ENCODE measurements around the gene FLVCR2. TPM values are rescaled to one million over a fixed set of nuclear protein-coding genes. Genes with fewer than 3 reads are reported as not detected.

FLVCR2 gene
- total RNA-seq, 1 experiment from 2014 or later, result 13.4 TPM

GRCh38 chr14:75539162-75539560, 39.3 kb upstream of the FLVCR2 start:
- intact Hi-C loops (cut with micrococcal nuclease; ENCODE audit: unreplicated experiment), result no loop called here
- no peaks in the 10 kb centered on the region for H3K27me3 Mint-ChIP-seq (ENCODE audit: insufficient read depth, unreplicated experiment)
- no TSS peak for BruUV-seq (replicated peaks)
- no peak for DNase-seq
- peaks cover 13% of the 10 kb centered on the region for H3K4me1 ChIP-seq
- no peaks in the 10 kb centered on the region for H3K9me3 Mint-ChIP-seq (ENCODE audit: unreplicated experiment)
- H3K36me3 ChIP-seq (ENCODE audit: control insufficient read depth, insufficient read depth, low read length), result no peaks in the 10 kb centered on the region
- no peak overlapping the region for H3K4me3 Mint-ChIP-seq (ENCODE audit: unreplicated experiment)
- peaks cover 14% of the 10 kb centered on the region for H3K4me1 Mint-ChIP-seq (ENCODE audit: low read depth, unreplicated experiment)
- TF ChIP-seq, protein P1, sequence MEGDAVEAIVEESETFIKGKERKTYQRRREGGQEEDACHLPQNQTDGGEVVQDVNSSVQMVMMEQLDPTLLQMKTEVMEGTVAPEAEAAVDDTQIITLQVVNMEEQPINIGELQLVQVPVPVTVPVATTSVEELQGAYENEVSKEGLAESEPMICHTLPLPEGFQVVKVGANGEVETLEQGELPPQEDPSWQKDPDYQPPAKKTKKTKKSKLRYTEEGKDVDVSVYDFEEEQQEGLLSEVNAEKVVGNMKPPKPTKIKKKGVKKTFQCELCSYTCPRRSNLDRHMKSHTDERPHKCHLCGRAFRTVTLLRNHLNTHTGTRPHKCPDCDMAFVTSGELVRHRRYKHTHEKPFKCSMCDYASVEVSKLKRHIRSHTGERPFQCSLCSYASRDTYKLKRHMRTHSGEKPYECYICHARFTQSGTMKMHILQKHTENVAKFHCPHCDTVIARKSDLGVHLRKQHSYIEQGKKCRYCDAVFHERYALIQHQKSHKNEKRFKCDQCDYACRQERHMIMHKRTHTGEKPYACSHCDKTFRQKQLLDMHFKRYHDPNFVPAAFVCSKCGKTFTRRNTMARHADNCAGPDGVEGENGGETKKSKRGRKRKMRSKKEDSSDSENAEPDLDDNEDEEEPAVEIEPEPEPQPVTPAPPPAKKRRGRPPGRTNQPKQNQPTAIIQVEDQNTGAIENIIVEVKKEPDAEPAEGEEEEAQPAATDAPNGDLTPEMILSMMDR (IDR thresholded peaks at IDR 0.05; ENCODE audit: insufficient read depth in 1 of 2, low read depth in 1 of 2, low read length in 1 of 2, severe bottlenecking in 1 of 2, unreplicated experiment in 1 of 2), result no peak
- CTCF ChIA-PET, result no interaction called here
- H3K27me3 ChIP-seq (replicated peaks; ENCODE audit: control insufficient read depth, insufficient read depth, low read length), result no peaks in the 10 kb centered on the region
- peaks cover 8% of the 10 kb centered on the region for H3K36me3 Mint-ChIP-seq (ENCODE audit: insufficient read depth, unreplicated experiment)
- no peaks in the 10 kb centered on the region for H3K9me3 ChIP-seq
- H3K27ac Mint-ChIP-seq (ENCODE audit: unreplicated experiment), result no peak overlapping the region
- H3K4me3 ChIP-seq (ENCODE audit: low read depth, low read length), result no peak overlapping the region
- POLR2A ChIA-PET, result no interaction called here

- Mint-ChIP-seq H3K4me3 (ENCODE audit: unreplicated experiment) (no peak overlapping the region), H3K27ac (ENCODE audit: unreplicated experiment) (no peak overlapping the region), H3K27me3 (ENCODE audit: insufficient read depth, unreplicated experiment) (no peaks in the 10 kb centered on the region), H3K4me1 (ENCODE audit: low read depth, unreplicated experiment) (peaks cover 14% of the 10 kb centered on the region), H3K36me3 (ENCODE audit: insufficient read depth, unreplicated experiment) (peaks cover 8% of the 10 kb centered on the region), H3K9me3 (ENCODE audit: unreplicated experiment) (no peaks in the 10 kb centered on the region)
- no peaks in the 10 kb centered on the region for H3K36me3 ChIP-seq (ENCODE audit: control insufficient read depth, insufficient read depth, low read length)
- no peaks in the 10 kb centered on the region for H3K9me3 ChIP-seq
- TF ChIP-seq, protein P1 (IDR thresholded peaks at IDR 0.05; ENCODE audit: insufficient read depth in 1 of 2, low read depth in 1 of 2, low read length in 1 of 2, severe bottlenecking in 1 of 2, unreplicated experiment in 1 of 2), result no peak
- H3K4me3 ChIP-seq (ENCODE audit: low read depth, low read length), result no peak overlapping the region
- no peak for DNase-seq
- no peaks in the 10 kb centered on the region for H3K27me3 ChIP-seq (replicated peaks; ENCODE audit: control insufficient read depth, insufficient read depth, low read length)
- H3K4me1 ChIP-seq, result peaks cover 13% of the 10 kb centered on the region
- intact Hi-C loops (cut with micrococcal nuclease; ENCODE audit: unreplicated experiment), result no loop called here
- BruUV-seq (replicated peaks), result no TSS peak
- ChIA-PET CTCF (no interaction called here), POLR2A (no interaction called here)
These were observed 38.6 kb upstream of the FLVCR2 start for GRCh38 chr14:75539561-75540478.

- DNase-seq, result no peak
- Mint-ChIP-seq H3K4me3 (ENCODE audit: unreplicated experiment) (no peak overlapping the region), H3K36me3 (ENCODE audit: insufficient read depth, unreplicated experiment) (peaks cover 8% of the 10 kb centered on the region), H3K27me3 (ENCODE audit: insufficient read depth, unreplicated experiment) (no peaks in the 10 kb centered on the region), H3K9me3 (ENCODE audit: unreplicated experiment) (no peaks in the 10 kb centered on the region), H3K27ac (ENCODE audit: unreplicated experiment) (no peak overlapping the region), H3K4me1 (ENCODE audit: low read depth, unreplicated experiment) (peaks cover 9% of the 10 kb centered on the region)
- no TSS peak for BruUV-seq (replicated peaks)
- Histone ChIP-seq H3K27me3 (replicated peaks; ENCODE audit: control insufficient read depth, insufficient read depth, low read length) (no peaks in the 10 kb centered on the region), H3K4me3 (ENCODE audit: low read depth, low read length) (no peak overlapping the region), H3K4me1 (peaks cover 9% of the 10 kb centered on the region), H3K36me3 (ENCODE audit: control insufficient read depth, insufficient read depth, low read length) (no peaks in the 10 kb centered on the region), H3K9me3 (no peaks in the 10 kb centered on the region)
- TF ChIP-seq, protein P1 (IDR thresholded peaks at IDR 0.05; ENCODE audit: insufficient read depth in 1 of 2, low read depth in 1 of 2, low read length in 1 of 2, severe bottlenecking in 1 of 2, unreplicated experiment in 1 of 2), result no peak
- intact Hi-C loops (cut with micrococcal nuclease; ENCODE audit: unreplicated experiment), result no loop called here
- CTCF ChIA-PET, result no interaction called here
- POLR2A ChIA-PET, result no interaction called here
These were observed 38.0 kb upstream of the FLVCR2 start for GRCh38 chr14:75540479-75540851.
